RWPE1 (cell line): ENCODE data around the gene POTEM.
"Not testable (repeated sequence)": the region's sequence is repeated elsewhere in the genome, so short reads cannot be mapped to it uniquely, and the experiment has no call there.

Source experiments
- CTCF ChIA-PET: fragments of 350-600 bp; sonication (Branson Sonifier 250); formaldehyde crosslinking; extraction: SDS; loops from one replicate; lab custom pipeline; 2021; lab: Yijun Ruan, JAX
- POLR2A ChIA-PET: fragments of 400-600 bp; formaldehyde crosslinking; extraction: SDS; loops from one replicate; lab custom pipeline; 2020; ENCODE audit warnings: antibody characterized with exemption; ENCODE audit not compliant: low non-redundant PET; lab: Yijun Ruan, JAX
- DNase-seq: peaks from one replicate; pipeline ENCODE4 v3.0.0; 2012; ENCODE audit warnings: low spot score
- H3K27ac ChIP-seq: fragments of 450-650 bp; 2 replicates; pipeline ENCODE4 v1.5.1; 2017

Gene POTEM

GRCh38 chr14:19015185-19015584 is 48.0 kb downstream of the POTEM start:
- POLR2A ChIA-PET, DNase-seq: not testable (repeated sequence)

GRCh38 chr14:19025080-19025589 is 57.9 kb downstream of the POTEM start:
- DNase-seq, CTCF ChIA-PET: not testable (repeated sequence)

More at GRCh38 chr14:19015185-19015584, 48.0 kb downstream of the POTEM start:
- CTCF ChIA-PET, H3K27ac ChIP-seq: not testable (repeated sequence)

GRCh38 chr14:19026649-19027351 is 59.6 kb downstream of the POTEM start:
- CTCF ChIA-PET, DNase-seq, H3K27ac ChIP-seq, POLR2A ChIA-PET: not testable (repeated sequence)

More at GRCh38 chr14:19025080-19025589, 57.9 kb downstream of the POTEM start:
- POLR2A ChIA-PET, H3K27ac ChIP-seq: not testable (repeated sequence)

GRCh38 chr14:19027895-19028294 is 60.7 kb downstream of the POTEM start:
- POLR2A ChIA-PET, DNase-seq, H3K27ac ChIP-seq, CTCF ChIA-PET: not testable (repeated sequence)

- not testable (repeated sequence) for H3K27ac ChIP-seq
Measured at GRCh38 chr14:19036811-19037382, 69.7 kb downstream of the POTEM start.

GRCh38 chr14:19038060-19038664 is 70.9 kb downstream of the POTEM start:
- POLR2A ChIA-PET, DNase-seq, CTCF ChIA-PET, H3K27ac ChIP-seq: not testable (repeated sequence)

More at GRCh38 chr14:19036811-19037382, 69.7 kb downstream of the POTEM start:
- POLR2A ChIA-PET, CTCF ChIA-PET, DNase-seq: not testable (repeated sequence)

GRCh38 chr14:19038785-19039184 is 71.6 kb downstream of the POTEM start:
- DNase-seq, POLR2A ChIA-PET, CTCF ChIA-PET, H3K27ac ChIP-seq: not testable (repeated sequence)

GRCh38 chr14:19043384-19043783 is 76.2 kb downstream of the POTEM start:
- H3K27ac ChIP-seq, POLR2A ChIA-PET, DNase-seq, CTCF ChIA-PET: not testable (repeated sequence)
